PC-3 (cell line): Measurements from ENCODE around the gene MMAA. TPM values are rescaled to one million over a fixed set of nuclear protein-coding genes. Genes with fewer than 3 reads are reported as not detected.
A peak's percentile ranks its signal among the peaks of the same experiment; 100 is the strongest.

Source experiments
- ATAC-seq: fragments of 200-7000 bp; cut with Tn5 transposase; 2 replicates; pipeline ENCODE4 v1.9.1; 2020; ENCODE audit warnings: mild to moderate bottlenecking, moderate library complexity
- BruUV-seq: library from RNA; stranded (reverse); fragments of 400-500 nt; replicated peaks from 2 replicates; lab custom pipeline; 2021; lab: Mats Ljungman, UMichigan
- CTCF ChIA-PET: fragments of 300-600 bp; sonication (Branson Sonifier 250); formaldehyde crosslinking; loops from one replicate; lab custom pipeline; 2022; ENCODE audit warnings: antibody characterized with exemption; lab: Charles Lee
- POLR2A ChIA-PET: fragments of 300-600 bp; sonication (Branson Sonifier 250); formaldehyde crosslinking; loops from one replicate; lab custom pipeline; 2022; ENCODE audit warnings: antibody characterized with exemption; ENCODE audit not compliant: unreplicated experiment; lab: Charles Lee
- DNase-seq: peaks from one replicate; pipeline ENCODE4 v3.0.0-alpha.2; 2015
- H2AFZ ChIP-seq: fragments of 300-600 bp; sonication (generic); 2 replicates; pipeline ENCODE4 v1.6.0; 2016; ENCODE audit warnings: antibody characterized with exemption, low read length
- H3F3A ChIP-seq: fragments of 300-600 bp; sonication (generic); one replicate; pipeline ENCODE4 v1.6.0; 2017; ENCODE audit warnings: antibody characterized with exemption, low read length, control low read depth, mild to moderate bottlenecking; ENCODE audit not compliant: unreplicated experiment
- H3K27ac ChIP-seq: fragments of 300-600 bp; sonication (generic); 2 replicates; pipeline ENCODE4 v1.5.1; 2016; ENCODE audit warnings: mild to moderate bottlenecking, low read length
- H3K27me3 ChIP-seq: fragments of 300-600 bp; sonication (generic); 2 replicates; pipeline ENCODE4 v1.6.1; 2016; ENCODE audit warnings: low read length, mixed read lengths
- H3K36me3 ChIP-seq: fragments of 300-600 bp; sonication (generic); 2 replicates; pipeline ENCODE4 v1.6.1; 2016; ENCODE audit warnings: low read depth, mixed run types, low read length, mixed read lengths
- H3K4me1 ChIP-seq: fragments of 300-600 bp; sonication (generic); 2 replicates; pipeline ENCODE4 v1.5.1; 2016; ENCODE audit warnings: low read length; ENCODE audit not compliant: insufficient read depth
- H3K4me2 ChIP-seq: fragments of 300-600 bp; sonication (generic); 2 replicates; pipeline ENCODE4 v1.6.0; 2016; ENCODE audit warnings: low read length
- H3K4me3 ChIP-seq: fragments of 300-600 bp; sonication (generic); 2 replicates; pipeline ENCODE4 v1.5.1; 2016; ENCODE audit warnings: mild to moderate bottlenecking, low read length, mixed read lengths
- H3K79me2 ChIP-seq: fragments of 300-600 bp; sonication (generic); 2 replicates; pipeline ENCODE4 v1.6.1; 2017; ENCODE audit warnings: low read length, mixed read lengths
- H3K9ac ChIP-seq: fragments of 300-600 bp; sonication (generic); 2 replicates; pipeline ENCODE4 v1.6.0; 2016; ENCODE audit warnings: mild to moderate bottlenecking, low read length
- H3K9me2 ChIP-seq: fragments of 300-600 bp; sonication (generic); replicated peaks from 2 replicates; pipeline ENCODE4 v1.6.1; 2016; ENCODE audit warnings: mixed run types, low read length, mixed read lengths
- H3K9me3 ChIP-seq: fragments of 300-600 bp; sonication (generic); 2 replicates; pipeline ENCODE4 v1.6.1; 2016; ENCODE audit warnings: low read length, mixed read lengths
- H4K20me1 ChIP-seq: fragments of 300-600 bp; sonication (generic); 2 replicates; pipeline ENCODE4 v1.6.1; 2016; ENCODE audit warnings: low read length, mixed read lengths
- EZH2 ChIP-seq: fragments of 300-600 bp; sonication (generic); IDR thresholded peaks from one replicate; pipeline ENCODE4 v1.6.1; 2017; ENCODE audit warnings: antibody characterized with exemption, mild to moderate bottlenecking, low read length; ENCODE audit not compliant: unreplicated experiment
- EZH2phosphoT487 ChIP-seq: fragments of 300-600 bp; sonication (generic); IDR thresholded peaks from 2 replicates; pipeline ENCODE4 v1.6.1; 2018; ENCODE audit warnings: mild to moderate bottlenecking, antibody characterized with exemption, low read length, borderline replicate concordance
- intact Hi-C: fragments of 100-400 bp; cut with micrococcal nuclease; formaldehyde crosslinking; loops from 2 replicates; pipeline ENCODE4 v1.9.0; 2023
- total RNA-seq: library from RNA; depleted of rRNA; stranded (reverse); fragments of >200 nt; gene quantifications from 2 replicates; pipeline ENCODE4 v1.2.3, GENCODE V29; 2014
- TF ChIP-seq, protein P1 (sequence below): fragments of 300-600 bp; sonication (generic); conservative IDR thresholded peaks from 2 replicates; pipeline ENCODE4 v1.5.1; 2017; ENCODE audit warnings: antibody characterized with exemption, low read depth, mild to moderate bottlenecking, low read length

Gene MMAA
- total RNA-seq, 1 experiment from 2014 or later, result 5.3 TPM

GRCh38 chr4:145605941-145606340, 13.2 kb upstream of the MMAA start:
- BruUV-seq, result no TSS peak
- no peak for ATAC-seq
- Histone ChIP-seq H3K9ac (no peak overlapping the region), H3K9me3 (no peaks in the 10 kb centered on the region), H3K27me3 (no peaks in the 10 kb centered on the region), H3K36me3 (no peaks in the 10 kb centered on the region), H3K4me1 (peaks cover 24% of the 10 kb centered on the region), H2AFZ (no peak overlapping the region), H4K20me1 (no peaks in the 10 kb centered on the region), H3K4me2 (no peak overlapping the region), H3K9me2 (no peaks in the 10 kb centered on the region), H3F3A (no peaks in the 10 kb centered on the region), H3K79me2 (no peaks in the 10 kb centered on the region), H3K4me3 (no peak overlapping the region), H3K27ac (no peak overlapping the region)
- DNase-seq, result no peak
- POLR2A ChIA-PET, result no interaction called here
- intact Hi-C loops, result loop anchor here (5.0 kb wide), 1 partner anchor 1434 kb away; no protein-coding TSS in a partner anchor
- no peak for TF ChIP-seq EZH2
- CTCF ChIA-PET, result interaction anchor here (0.5 kb wide), 1 partner anchor 642 kb away, joined by 3 read pairs; no protein-coding TSS in a partner anchor

- H4K20me1 ChIP-seq, result no peaks in the 10 kb centered on the region
- no peak overlapping the region for H3K4me3 ChIP-seq
- no peaks in the 10 kb centered on the region for H3K4me1 ChIP-seq
- ATAC-seq, result peak; percentile 73
- TF ChIP-seq, protein P1, sequence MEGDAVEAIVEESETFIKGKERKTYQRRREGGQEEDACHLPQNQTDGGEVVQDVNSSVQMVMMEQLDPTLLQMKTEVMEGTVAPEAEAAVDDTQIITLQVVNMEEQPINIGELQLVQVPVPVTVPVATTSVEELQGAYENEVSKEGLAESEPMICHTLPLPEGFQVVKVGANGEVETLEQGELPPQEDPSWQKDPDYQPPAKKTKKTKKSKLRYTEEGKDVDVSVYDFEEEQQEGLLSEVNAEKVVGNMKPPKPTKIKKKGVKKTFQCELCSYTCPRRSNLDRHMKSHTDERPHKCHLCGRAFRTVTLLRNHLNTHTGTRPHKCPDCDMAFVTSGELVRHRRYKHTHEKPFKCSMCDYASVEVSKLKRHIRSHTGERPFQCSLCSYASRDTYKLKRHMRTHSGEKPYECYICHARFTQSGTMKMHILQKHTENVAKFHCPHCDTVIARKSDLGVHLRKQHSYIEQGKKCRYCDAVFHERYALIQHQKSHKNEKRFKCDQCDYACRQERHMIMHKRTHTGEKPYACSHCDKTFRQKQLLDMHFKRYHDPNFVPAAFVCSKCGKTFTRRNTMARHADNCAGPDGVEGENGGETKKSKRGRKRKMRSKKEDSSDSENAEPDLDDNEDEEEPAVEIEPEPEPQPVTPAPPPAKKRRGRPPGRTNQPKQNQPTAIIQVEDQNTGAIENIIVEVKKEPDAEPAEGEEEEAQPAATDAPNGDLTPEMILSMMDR, result peak; percentile 96
- no peak for TF ChIP-seq EZH2phosphoT487
- peak; percentile 90 for DNase-seq
- H3K9me3 ChIP-seq, result no peaks in the 10 kb centered on the region
- POLR2A ChIA-PET, result no interaction called here
- no peaks in the 10 kb centered on the region for H3F3A ChIP-seq
- CTCF ChIA-PET, result interaction anchor here (0.6 kb wide), 1 partner anchor 393 kb away, joined by 3 read pairs; no protein-coding TSS in a partner anchor
- intact Hi-C loops, result loop anchor here (1.0 to 10.0 kb wide), 5 partner anchors 53 to 1437 kb away; no protein-coding TSS in a partner anchor
- H3K9ac ChIP-seq, result no peak overlapping the region
- no peaks in the 10 kb centered on the region for H3K36me3 ChIP-seq
- H3K4me2 ChIP-seq, result no peak overlapping the region
- H3K79me2 ChIP-seq, result no peaks in the 10 kb centered on the region
- H2AFZ ChIP-seq, result no peak overlapping the region
- no peaks in the 10 kb centered on the region for H3K9me2 ChIP-seq
- H3K27me3 ChIP-seq, result no peaks in the 10 kb centered on the region
- H3K27ac ChIP-seq, result no peak overlapping the region
- BruUV-seq, result no TSS peak
These were observed 9.4 kb upstream of the MMAA start for GRCh38 chr4:145609481-145610427.

GRCh38 chr4:145613566-145614232, 5.5 kb upstream of the MMAA start:
- no peak for ATAC-seq
- ChIA-PET CTCF (no interaction called here), POLR2A (no interaction called here)
- peaks cover 9% of the 10 kb centered on the region for H3K79me2 ChIP-seq
- no TSS peak for BruUV-seq
- H3K27ac ChIP-seq, result no peak overlapping the region
- no peak for TF ChIP-seq EZH2phosphoT487
- no peak for TF ChIP-seq EZH2
- TF ChIP-seq, protein P1, result no peak
- no peaks in the 10 kb centered on the region for H3K27me3 ChIP-seq
- no peak for DNase-seq
- H3K4me2 ChIP-seq, result no peak overlapping the region
- no peak overlapping the region for H3K9ac ChIP-seq
- intact Hi-C loops, result loop anchor here (10.0 kb wide), 1 partner anchor 459 kb away; no protein-coding TSS in a partner anchor
- H3K9me2 ChIP-seq, result no peaks in the 10 kb centered on the region
- H2AFZ ChIP-seq, result no peak overlapping the region
- H3K9me3 ChIP-seq, result no peaks in the 10 kb centered on the region
- no peak overlapping the region for H3K4me3 ChIP-seq
- no peaks in the 10 kb centered on the region for H3F3A ChIP-seq
- peaks cover 5% of the 10 kb centered on the region; the same call in 1 of the 2 replicates for H3K4me1 ChIP-seq
- H4K20me1 ChIP-seq, result no peaks in the 10 kb centered on the region
- H3K36me3 ChIP-seq, result no peaks in the 10 kb centered on the region
